ENCODE data around the gene DHCR24.
A peak's percentile ranks its signal among the peaks of the same experiment; 100 is the strongest.

Gene DHCR24

DNA sequence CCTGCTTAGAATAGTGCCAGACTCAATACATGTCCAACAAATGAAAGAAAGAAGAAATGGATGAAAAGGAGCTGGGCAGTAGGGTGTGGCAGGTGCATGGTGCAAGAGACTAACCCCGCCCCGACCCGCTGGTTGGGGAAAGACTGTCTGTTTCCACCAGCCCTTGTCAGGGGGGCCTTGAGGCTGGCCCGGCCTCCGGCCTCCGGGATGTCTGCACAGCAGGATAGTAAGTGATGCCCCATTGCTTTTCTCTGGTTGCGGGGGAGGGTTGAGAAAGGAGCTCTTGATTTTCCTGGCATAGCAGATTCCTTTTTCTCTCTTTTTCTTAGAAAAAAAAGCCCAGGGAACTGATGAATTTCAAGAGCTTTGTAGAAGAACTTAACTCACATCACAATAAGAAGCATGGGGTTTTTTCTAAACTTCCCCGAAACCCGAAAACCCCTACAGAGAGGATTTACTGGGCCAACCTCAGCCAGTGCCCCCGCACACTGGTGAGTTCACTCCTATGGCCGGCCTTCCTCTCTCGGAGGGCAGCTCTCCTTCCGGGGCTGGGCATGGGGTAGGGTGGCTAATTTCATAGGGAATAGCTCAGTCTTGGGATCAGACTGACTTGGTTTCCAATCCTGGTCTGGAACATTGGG is 73.4 kb downstream of the DHCR24 start:
- no peak for DNase-seq

DNA sequence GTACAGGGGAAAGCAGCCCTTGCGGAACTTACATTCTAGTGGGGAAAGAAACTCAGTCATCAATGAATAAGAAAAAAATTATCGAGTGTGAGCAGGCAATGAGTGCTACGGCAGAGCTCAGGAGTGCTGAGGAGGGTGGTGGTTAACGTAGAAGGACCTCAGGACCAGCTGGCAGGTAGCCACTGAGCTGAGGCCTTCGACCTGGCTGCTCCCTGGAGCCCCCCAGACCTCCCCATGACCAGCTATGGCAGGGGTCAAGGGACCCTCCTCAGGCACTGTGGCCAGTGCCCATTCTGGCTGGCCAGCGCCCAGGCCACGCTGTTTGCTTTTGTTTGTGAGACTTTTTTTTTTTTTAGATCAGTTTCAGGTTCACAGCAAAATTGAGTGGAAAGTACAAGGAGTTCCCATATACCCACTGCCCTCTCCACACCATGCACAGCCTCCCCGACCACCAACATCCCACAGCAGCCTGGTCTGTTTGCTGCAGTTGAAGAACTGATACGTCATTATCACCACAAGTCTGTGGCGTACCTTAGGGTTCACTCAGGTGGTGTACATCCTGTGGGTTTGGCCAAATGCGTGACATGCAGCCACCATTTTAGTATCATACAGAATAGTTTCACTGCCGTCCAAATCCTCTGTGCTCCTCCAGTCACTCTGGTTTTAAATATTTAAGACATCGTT is 74.1 kb downstream of the DHCR24 start:
- no peak for DNase-seq

GRCh38 chr1:54811739-54812655 is 75.0 kb downstream of the DHCR24 start:
- DNase-seq = no peak

- no peak for DNase-seq
Observed at GRCh38 chr1:54811066-54811465, 75.9 kb downstream of the DHCR24 start.

DNA sequence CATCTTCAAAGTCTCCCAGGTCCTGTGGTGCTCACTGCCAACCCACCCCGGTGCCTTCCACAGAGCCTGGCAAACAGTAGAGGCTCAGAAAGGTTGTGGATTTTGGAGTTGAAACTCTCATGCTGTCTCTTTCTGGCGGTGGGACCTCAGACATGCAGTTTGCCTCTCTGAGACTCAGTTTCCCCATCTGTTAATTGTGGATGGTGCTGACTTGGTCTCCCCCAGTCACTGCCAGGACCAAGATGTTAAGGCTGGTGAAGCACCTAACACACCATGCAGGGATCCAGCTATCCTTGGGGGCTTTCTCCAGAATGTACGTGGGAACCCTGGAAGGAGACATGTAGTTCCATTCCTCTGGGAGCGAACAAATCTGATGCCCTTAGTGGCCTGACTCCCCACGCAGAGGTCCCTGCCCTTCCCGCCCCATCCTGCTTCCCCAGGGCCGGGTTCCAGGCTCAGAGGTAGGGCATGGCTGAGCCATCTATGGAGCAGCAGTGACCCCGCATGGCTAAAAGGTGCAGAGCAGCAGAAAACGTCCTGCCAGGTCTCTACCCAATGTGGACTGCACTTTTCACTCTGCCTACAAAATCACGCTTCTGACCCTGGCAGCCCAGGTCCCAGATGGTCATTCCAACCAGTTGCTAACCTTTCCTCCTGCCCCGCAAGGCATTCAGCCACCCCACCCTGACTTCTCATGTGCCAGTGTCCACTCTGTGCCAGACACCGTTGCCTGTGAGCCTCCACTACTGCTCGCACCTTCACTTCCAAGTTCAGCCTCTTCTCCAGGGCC is 76.6 kb downstream of the DHCR24 start:
- DNase-seq = peak; percentile 71

DNA sequence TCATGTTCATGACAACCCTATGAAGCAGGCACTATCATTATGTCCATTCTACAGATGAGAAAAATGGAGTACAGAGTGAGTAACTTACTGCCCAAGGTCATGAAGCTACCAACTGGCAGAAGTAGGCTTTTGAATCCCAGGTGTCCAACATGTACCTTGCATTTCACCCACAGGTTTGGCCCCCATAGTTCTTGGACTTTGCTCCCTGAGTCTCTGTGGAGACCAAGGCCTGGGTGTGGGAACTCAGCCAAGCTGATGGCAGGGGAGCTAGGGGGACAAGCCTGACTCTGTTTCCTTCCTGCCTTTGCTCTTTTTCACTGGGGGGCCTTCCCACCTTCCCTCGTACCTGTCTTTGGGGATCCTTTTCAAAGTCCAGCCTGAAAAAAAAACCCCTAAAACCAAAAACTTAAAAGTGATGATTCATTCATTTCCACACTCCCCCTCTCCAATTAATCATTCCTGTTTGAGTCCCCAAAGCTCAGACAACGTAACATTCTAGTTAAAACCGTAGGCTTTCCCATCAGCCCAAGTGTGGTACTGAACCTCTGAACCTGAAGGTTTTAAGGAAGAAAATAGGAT is 77.4 kb downstream of the DHCR24 start:
- no peak for DNase-seq

GRCh38 chr1:54808443-54809207 is 78.4 kb downstream of the DHCR24 start:
- DNase-seq = no peak

DNA sequence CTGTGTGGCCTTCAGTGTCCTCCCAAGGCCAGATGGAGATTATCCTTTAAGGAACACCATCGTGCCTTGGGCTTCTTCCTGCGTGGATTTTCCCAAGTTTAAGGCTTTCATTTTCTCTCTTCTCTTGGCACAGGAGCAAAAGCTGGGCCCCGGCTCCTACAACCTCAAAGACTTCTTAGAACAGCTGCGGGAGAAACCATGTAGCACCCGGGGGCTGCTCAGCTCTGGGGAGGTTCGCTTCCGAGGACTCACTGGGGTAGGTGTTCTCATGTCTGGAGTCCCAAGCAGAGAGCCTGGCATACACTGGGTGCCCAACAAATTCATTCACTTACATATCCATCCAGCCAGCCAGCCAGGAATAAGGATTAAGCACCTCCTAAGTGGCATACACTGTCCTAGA is 79.2 kb downstream of the DHCR24 start:
- no peak for DNase-seq

DNA sequence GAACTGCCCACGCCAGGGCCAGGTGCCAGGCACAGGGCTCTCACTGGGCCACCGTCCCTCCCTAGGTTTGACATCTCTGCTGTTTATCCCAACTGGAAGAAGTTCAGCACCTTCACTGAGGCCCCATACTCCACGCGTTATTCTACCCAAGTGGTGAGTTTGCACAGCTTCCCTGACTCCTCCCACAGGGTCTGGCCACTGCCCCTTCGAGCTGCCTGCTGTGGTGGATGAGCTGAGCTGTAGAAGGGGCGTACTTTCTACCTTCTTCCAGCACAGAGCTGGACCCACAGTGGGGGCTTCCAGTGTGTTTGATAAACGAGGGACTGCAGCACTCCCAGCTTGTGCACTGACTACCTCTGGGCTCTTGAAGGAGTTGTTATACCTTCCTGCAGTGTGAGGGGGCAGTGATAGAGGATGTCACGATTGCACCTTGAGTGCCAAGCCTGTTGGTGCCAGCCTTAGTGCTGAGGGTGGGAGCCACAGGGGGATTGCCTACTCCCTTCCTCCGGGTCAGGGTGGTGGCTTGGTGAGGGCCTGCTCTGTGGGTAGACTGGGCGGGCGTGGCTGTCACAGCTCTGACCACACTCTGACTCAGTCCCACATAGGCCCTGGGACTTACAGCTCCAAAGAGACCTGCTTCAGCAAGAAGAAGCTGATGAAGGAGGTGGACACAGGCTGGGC is 79.9 kb downstream of the DHCR24 start:
- DNase-seq = no peak

GRCh38 chr1:54805981-54806381 is 81.0 kb downstream of the DHCR24 start:
- DNase-seq = no peak

GRCh38 chr1:54805466-54805865 is 81.5 kb downstream of the DHCR24 start:
- no peak for DNase-seq

DNA sequence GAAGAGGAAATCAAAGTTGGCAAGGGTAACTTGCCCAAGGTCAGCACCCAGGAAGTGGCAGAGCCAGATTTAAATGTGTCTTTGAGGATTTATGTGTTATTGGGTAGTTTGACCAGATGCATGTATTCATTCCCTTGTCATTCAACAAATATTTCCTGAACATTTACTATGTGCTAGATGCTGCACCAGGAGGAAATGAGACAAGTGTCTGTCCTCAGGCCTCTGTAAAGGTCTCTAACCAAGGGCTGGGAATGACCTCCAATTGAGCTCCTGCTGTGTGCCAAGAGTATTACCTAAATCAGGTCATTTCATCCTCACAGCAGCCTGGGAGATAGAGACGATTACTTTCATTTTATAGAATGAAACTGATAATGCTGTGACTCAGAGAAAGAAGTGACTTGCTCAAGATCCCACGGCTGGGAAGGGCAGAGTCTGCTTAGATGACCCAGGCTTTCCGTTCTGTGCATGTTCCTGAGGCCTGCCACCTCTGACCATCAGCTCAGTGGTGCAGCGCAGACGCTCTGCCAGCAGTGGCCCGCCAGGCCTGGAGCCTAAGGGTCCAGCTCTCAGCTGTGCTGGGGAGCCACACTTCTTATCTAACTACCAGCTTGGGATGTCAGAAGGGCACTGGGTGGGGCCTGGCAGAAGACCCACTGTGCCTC is 82.4 kb downstream of the DHCR24 start:
- no peak for DNase-seq

GRCh38 chr1:54803761-54804470 is 83.1 kb downstream of the DHCR24 start:
- no peak for DNase-seq

DNA sequence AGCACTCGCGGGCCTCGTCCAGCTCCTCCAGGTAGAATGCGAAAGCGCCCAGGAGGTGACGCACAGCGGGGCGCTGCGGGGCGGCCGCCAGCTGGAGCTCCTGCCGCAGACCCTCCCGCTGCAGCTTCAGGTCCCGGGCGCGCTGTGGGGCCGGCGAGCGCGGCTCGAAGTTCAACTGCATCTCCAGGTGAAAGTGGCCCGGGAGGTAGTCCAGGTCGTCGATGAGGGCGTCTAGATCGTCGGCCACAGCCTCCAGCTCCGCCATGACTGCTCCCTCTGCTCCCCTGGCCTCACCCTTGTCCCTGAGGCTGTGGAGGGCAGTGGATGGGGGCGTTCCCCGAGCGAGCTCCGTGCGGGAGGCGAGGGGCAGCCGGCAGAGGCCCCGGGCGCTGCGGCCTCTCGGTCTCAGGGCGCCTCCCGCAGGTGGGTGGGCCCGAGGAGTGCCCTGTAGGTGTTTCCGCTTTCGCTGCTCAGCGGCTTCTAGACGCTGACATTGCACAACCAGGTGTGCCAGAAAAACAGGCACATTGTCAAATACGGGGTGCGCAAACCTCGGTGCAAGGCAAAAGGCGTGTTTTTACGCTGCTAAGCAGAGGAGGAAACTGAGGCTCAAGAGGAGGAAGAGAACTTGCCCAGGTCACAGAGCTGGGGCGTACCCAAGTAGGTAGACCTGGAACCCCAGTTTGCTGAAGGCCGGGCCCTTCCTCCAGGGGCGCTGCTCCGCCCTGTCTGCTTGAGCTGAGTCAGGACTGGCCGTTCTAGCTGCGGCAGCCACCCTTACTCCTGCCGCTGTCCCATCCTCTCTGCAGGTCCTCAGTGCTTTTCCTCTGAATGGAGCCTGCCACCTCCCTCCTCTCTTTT is 85.9 kb downstream of the DHCR24 start, which contains the start of gene TTC22:
TTC22 (minus strand) TSS at position 425 of the 861 bp plus-strand sequence; CDS start at position 265, 160 bp downstream.
- DNase-seq = peak; percentile 71

GRCh38 chr1:54800041-54800898 is 86.7 kb downstream of the DHCR24 start:
- no peak for DNase-seq

Data from stimulated activated CD4-positive, alpha-beta T cell treated with anti-CD3 and anti-CD28 coated beads, Interleukin-4, amount 100 ng/mL, for 1 hour (primary cell).